Amniotic stem cell (primary cell): ENCODE measurements around the gene SELP.
"Not testable (repeated sequence)": the region's sequence is repeated elsewhere in the genome, so short reads cannot be mapped to it uniquely, and the experiment has no call there.

Experiments
- DNase-seq: peaks from one replicate; lab custom pipeline; 2025; lab: John Stamatoyannopoulos, UW

SELP gene

DNA sequence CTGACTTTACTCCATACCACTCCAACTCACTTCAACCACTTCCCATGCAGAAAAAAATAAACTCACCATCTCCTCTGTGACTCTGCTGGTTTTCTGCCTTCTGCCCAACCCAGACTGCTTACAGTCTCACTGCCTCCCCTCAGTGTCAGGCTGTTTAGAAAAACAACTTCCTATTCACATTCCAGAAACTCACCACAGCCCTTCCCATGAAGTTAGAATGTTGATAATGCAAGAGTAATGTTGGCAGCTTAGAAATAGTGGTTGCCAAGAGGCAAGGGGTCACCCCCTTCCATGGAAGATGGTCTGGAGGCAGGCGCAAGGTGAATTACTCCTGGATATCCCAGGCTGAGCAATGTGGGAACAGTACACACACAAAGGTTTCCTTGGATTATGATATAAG, at the start of gene SELP:
SELP (minus strand) TSS at position 119 of the 400 bp plus-strand sequence; CDS start at position 69, 50 bp downstream.
- no peak for DNase-seq

DNA sequence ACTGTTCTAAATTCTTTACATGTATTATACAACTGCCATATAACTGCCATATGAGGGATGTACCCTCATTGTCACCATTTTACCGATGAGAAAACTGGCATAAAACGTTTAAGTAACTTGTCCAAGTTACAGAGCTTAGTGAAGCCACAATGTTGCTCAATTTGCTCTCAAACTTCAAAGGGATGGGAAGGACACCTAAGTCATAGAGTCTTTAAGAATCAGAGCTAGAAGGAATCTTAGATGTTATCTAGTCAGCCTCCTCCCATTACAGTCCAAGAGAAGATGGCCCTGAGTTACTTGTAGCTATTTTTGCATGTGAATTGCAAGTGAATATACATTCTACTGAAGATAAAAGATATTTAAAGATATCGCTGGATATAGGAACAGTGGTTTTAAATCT, 49.8 kb upstream of the SELP start:
- no peak for DNase-seq

- DNase-seq: no peak
Measured at GRCh38 chr1:169676001-169676400, 46.1 kb upstream of the SELP start.

- no peak for DNase-seq
Measured at GRCh38 chr1:169670836-169671235, 40.9 kb upstream of the SELP start.

GRCh38 chr1:169670244-169670643, 40.3 kb upstream of the SELP start:
- DNase-seq: not testable (repeated sequence)

DNA sequence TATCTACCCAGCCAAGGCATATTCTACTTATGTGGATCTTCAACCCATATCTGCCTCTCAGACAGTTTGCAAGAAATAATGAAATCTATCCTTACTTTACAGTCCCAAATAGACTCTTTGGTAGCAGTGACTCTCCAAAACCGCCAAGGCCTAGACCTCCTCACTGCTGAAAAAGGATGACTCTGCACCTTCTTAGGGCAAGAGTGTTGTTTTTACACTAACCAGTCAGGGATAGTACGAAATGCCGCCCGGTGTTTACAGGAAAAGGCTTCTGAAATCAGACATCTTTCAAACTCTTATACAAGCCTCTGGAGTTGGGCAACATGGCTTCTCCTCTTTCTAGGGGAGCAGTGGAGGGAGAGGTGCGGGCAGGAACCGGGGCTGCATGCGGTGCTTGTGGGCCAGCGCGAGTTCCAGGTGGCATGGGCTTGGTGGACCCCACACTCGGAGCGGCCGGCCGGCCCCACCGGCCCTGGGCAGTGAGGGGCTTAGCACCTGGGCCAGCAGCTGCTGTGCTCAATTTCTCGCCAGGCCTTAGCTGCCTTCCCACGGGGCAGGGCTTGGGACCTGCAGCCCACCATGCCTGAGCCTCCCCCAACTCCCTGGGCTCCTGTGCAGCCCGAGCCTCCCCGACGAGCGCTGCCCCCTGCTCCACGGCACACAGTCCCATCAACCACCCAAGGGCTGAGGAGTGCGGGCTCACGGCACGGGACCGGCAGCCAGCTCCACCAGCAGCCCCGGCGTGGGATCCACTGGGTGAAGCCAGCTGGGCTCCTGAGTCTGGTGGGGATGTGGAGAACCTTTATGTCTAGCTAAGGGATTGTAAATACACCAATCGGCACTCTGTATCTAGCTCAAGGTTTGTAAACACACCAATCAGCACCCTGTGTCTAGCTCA, 38.0 kb upstream of the SELP start:
- not testable (repeated sequence) for DNase-seq

GRCh38 chr1:169667227-169667639, 37.3 kb upstream of the SELP start:
- not testable (repeated sequence) for DNase-seq

GRCh38 chr1:169662680-169663079, 32.8 kb upstream of the SELP start:
- not testable (repeated sequence) for DNase-seq

DNA sequence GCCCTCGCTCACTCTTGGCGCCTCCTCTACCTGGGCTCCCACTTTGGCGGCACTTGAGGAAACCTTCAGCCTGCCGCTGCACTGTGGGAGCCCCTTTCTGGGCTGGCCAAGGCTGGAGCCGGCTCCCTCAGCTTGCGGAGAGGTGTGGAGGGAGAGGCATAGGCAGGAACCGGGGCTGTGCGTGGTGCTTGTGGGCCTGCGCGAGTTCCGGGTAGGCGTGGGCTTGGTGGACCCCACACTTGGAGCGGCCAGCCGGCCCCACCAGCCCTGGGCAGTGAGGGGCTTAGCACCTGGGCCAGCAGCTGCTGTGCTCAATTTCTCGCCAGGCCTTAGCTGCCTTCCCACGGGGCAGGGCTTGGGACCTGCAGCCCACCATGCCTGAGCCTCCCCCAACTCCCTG, 31.1 kb upstream of the SELP start:
- DNase-seq: not testable (repeated sequence)

DNA sequence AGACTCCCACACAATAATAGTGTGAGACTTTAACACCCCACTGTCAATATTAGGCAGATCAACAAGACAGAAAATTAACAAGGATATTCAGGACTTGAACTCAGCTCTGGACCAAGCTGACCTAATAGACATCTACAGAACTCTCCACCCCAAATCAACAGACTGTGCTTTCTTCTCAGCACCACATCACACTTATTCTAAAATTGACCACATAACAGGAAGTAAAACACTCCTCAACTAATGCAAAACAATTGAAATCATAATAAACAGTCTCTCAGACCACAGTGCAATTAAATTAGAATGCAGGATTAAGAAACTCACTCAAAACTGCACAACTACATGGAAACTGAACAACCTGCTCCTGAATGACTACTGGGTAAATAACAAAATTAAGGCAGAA, 28.9 kb upstream of the SELP start:
- DNase-seq: not testable (repeated sequence)

- DNase-seq: no peak
Measured at GRCh38 chr1:169653873-169654272, 23.9 kb upstream of the SELP start.

DNA sequence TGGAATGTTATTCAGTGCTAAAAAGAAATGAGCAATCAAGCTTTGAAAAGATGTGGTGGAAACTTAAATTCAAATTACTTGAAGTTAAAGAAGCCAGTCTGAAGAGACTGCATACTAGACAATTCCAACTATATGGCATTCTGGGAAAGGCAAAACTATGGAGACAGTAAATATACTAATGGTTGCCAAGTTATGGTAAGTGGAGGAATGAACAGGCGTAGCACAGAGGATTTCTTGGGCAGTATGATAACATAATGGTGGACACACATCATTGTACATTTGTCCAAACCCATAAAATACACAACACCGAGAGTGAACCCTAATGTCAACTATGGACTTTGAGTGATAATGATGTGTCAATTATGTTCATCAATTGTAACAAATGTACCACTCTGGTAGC, 21.1 kb upstream of the SELP start:
- DNase-seq: no peak

DNA sequence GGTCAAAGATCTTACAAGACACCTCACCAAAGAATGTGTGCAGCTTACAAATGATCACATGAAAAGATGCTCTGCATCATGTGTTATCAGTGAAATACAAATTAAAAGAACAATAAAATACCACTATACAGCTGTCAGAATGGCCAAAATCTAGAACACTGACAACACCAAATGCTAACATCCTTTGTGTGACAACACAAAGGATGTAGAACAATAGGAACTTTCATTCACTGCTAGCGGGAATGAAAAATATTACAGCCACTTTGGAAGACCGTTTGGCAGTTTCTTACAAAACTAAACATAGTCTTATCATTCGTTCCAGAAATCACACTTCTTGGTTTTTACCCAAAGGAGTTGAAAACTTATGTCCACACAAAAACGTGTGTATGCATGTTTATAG, 20.6 kb upstream of the SELP start:
- DNase-seq: no peak

- no peak for DNase-seq
Measured at GRCh38 chr1:169648709-169649108, 18.8 kb upstream of the SELP start.

- no peak for DNase-seq
Measured at GRCh38 chr1:169648187-169648586, 18.3 kb upstream of the SELP start.

DNA sequence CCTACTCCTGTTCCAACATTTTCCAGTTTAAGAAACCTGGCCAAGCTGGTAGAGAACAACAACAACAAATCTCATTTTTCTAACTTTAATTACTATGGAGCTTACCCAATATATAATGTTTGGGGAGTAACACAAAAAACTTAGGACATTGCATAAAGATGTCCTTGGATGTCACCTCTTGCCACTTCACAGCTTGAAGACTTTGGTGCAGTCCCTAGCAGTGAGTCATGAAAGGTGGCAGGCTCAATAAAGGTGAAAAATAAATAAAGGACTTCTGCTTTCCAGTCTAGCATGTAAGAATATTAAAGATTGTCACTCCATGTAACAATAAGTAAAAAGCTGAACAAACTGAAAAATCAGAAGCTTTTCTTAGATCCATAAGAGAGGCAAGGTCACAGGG, 17.6 kb upstream of the SELP start:
- DNase-seq: no peak

DNA sequence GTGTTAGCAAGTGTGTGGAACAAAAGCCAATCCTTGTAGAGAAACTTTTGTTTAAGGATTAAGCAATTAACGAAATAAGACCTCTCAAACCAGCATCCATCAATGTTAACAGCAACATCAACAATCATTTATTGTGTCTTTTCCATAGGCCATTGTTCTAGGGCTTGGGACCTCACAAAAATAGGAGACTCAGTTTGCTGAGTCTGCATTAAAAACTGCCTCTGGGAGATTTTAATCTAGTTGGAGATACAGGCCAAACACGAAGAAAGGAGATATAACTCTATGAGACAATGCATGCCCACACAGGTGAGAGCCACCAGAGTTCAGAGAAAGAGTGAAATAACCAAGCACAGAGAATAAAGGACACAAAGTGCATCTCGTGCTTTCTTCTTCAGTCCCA, 14.4 kb upstream of the SELP start:
- DNase-seq: no peak

GRCh38 chr1:169634877-169635276, 5.0 kb upstream of the SELP start:
- DNase-seq: no peak

GRCh38 chr1:169634145-169634544, 4.2 kb upstream of the SELP start:
- no peak for DNase-seq

GRCh38 chr1:169631249-169631648, 1.3 kb upstream of the SELP start:
- DNase-seq: no peak

DNA sequence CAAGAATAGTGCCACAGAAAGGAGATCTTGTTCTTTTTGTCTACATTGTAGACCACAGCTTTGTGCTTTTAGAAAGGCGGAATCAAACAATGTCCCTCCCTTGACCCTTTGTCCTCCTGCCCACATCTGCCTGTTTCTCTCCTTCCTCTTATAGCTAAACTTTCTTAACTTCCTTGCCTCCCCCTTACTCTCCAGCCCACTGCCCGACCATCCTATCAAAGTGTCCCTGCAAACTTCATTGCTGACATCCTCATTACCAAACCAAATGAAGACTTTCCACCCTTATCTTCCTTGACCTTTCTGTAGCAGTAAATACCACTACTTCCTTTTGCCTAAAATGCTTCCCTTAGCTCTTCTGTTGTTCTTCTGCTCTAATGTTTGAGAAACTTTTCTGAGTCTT, 5.0 kb downstream of the SELP start:
- DNase-seq: no peak

- no peak for DNase-seq
Measured at GRCh38 chr1:169624122-169624521, 5.8 kb downstream of the SELP start.

- DNase-seq: no peak
Measured at GRCh38 chr1:169623132-169623926, 6.6 kb downstream of the SELP start.
